MM.1S (cell line): ENCODE measurements around the gene PDE10A.

ENCODE experiments used
- CTCF ChIP-seq: fragments of 300-600 bp; sonication (generic); IDR thresholded peaks from 2 replicates; pipeline ENCODE4 v1.5.1; 2016; ENCODE audit warnings: antibody characterized with exemption, low read length, mixed read lengths
- EZH2 ChIP-seq: fragments of 300-600 bp; sonication (generic); optimal IDR thresholded peaks from 2 replicates; pipeline ENCODE3; 2017; ENCODE audit warnings: low read depth, mild to moderate bottlenecking, antibody characterized with exemption, low read length, mixed read lengths
- EZH2phosphoT487 ChIP-seq: fragments of 300-600 bp; sonication (generic); IDR thresholded peaks from 2 replicates; pipeline ENCODE4 v1.6.1; 2018; ENCODE audit warnings: antibody characterized with exemption, low read length

GRCh38 chr6:165599121-165599520 is 63.9 kb downstream of the PDE10A start:
- TF ChIP-seq CTCF (no peak), EZH2 (no peak), EZH2phosphoT487 (no peak)
